Lower lobe of right lung (tissue), 2 donors: ENCODE data around the gene BLM. TPM values are rescaled to one million over a fixed set of nuclear protein-coding genes. Genes with fewer than 3 reads are reported as not detected.

Experiments
- ATAC-seq, 2 donors: fragments of 200-7000 bp; cut with Tn5 transposase; one replicate each; pipeline ENCODE4 v1.9.1; 2020 to 2022; ENCODE audit warnings: mild to moderate bottlenecking in 2 of 2, moderate library complexity in 2 of 2
- DNase-seq: peaks from one replicate; pipeline ENCODE4 v3.0.0-alpha.2; 2020
- H3K27ac ChIP-seq: fragments of 200-600 bp; one replicate; pipeline ENCODE4 v1.8.0; 2022
- H3K27me3 ChIP-seq: fragments of 200-600 bp; one replicate; pipeline ENCODE4 v1.8.0; 2022; ENCODE audit warnings: low read depth
- H3K36me3 ChIP-seq: fragments of 200-600 bp; one replicate; pipeline ENCODE4 v1.8.0; 2022; ENCODE audit warnings: mild to moderate bottlenecking
- H3K4me1 ChIP-seq: fragments of 200-600 bp; one replicate; pipeline ENCODE4 v1.8.0; 2022
- H3K4me3 ChIP-seq: fragments of 200-600 bp; one replicate; pipeline ENCODE4 v1.8.0; 2022; ENCODE audit warnings: mild to moderate bottlenecking
- H3K9me3 ChIP-seq: fragments of 200-600 bp; one replicate; pipeline ENCODE4 v1.8.0; 2022
- CTCF ChIP-seq: fragments of 200-600 bp; IDR thresholded peaks from one replicate; pipeline ENCODE4 v1.8.0; 2022; ENCODE audit warnings: antibody characterized with exemption, mild to moderate bottlenecking
- intact Hi-C: fragments of 100-400 bp; cut with DNase I; formaldehyde crosslinking; loops from one replicate; pipeline ENCODE4 v1.11.0; 2022
- total RNA-seq: library from RNA; stranded (reverse); fragmentation: NEBNext Ultra II Directional; extraction: Animal tissue kit (Norgen Biotek cat#: 25700); gene quantifications from one replicate; pipeline ENCODE4 v1.2.1, GENCODE V29; 2021
- donor health status: DM: no; HTN: yes; CAD: no; lungs with severe emphysema.

The BLM gene
- total RNA-seq, 1 donor from 2014 or later, result 2.0 TPM

- no peak for TF ChIP-seq CTCF
- no peak overlapping the region for H3K4me3 ChIP-seq
- H3K4me1 ChIP-seq, result peaks cover 52% of the 10 kb centered on the region
Observed at GRCh38 chr15:90865702-90866101, 148.6 kb downstream of the BLM start.

More at GRCh38 chr15:90865702-90866101, 148.6 kb downstream of the BLM start:
- Histone ChIP-seq H3K27ac (no peak overlapping the region), H3K9me3 (no peaks in the 10 kb centered on the region), H3K27me3 (no peaks in the 10 kb centered on the region), H3K36me3 (no peaks in the 10 kb centered on the region)
- intact Hi-C loops, result no loop called here
- DNase-seq (no peak), ATAC-seq (no peak)

Other genes with a start within 250 kb of the BLM start
- gene CRTC3, start 187.4 kb upstream of the BLM start, total RNA-seq, result 40.6 TPM
- 86.5 TPM for gene FURIN, start 151.2 kb downstream of the BLM start, total RNA-seq
- 51.0 TPM for gene FES, start 167.2 kb downstream of the BLM start, total RNA-seq
- 96.9 TPM for gene MAN2A2, start 186.0 kb downstream of the BLM start, total RNA-seq
- gene HDDC3, start 215.2 kb downstream of the BLM start, total RNA-seq, result 16.0 TPM
- 50.4 TPM for gene UNC45A, start 217.9 kb downstream of the BLM start, total RNA-seq
- gene RCCD1, start 237.5 kb downstream of the BLM start, total RNA-seq, result 10.3 TPM